ENCODE data around the gene ADK. TPM values are rescaled to one million over a fixed set of nuclear protein-coding genes. Genes with fewer than 3 reads are reported as not detected.

The ADK gene
- polyA plus RNA-seq, 1 experiment: 41.9 TPM

- H3K27me3 ChIP-seq (ENCODE audit: control insufficient read depth, insufficient read depth, low read length): no peaks in the 10 kb centered on the region
- ChIA-PET CTCF (no interaction called here), POLR2A (no interaction called here)
- no peak overlapping the region for H3K4me3 ChIP-seq (ENCODE audit: low read depth, low read length)
- DNase-seq (ENCODE audit: low read depth, low spot score): no peak
- no peak overlapping the region for H3K27ac ChIP-seq (ENCODE audit: low read depth, low read length)
- TF ChIP-seq, protein P1, sequence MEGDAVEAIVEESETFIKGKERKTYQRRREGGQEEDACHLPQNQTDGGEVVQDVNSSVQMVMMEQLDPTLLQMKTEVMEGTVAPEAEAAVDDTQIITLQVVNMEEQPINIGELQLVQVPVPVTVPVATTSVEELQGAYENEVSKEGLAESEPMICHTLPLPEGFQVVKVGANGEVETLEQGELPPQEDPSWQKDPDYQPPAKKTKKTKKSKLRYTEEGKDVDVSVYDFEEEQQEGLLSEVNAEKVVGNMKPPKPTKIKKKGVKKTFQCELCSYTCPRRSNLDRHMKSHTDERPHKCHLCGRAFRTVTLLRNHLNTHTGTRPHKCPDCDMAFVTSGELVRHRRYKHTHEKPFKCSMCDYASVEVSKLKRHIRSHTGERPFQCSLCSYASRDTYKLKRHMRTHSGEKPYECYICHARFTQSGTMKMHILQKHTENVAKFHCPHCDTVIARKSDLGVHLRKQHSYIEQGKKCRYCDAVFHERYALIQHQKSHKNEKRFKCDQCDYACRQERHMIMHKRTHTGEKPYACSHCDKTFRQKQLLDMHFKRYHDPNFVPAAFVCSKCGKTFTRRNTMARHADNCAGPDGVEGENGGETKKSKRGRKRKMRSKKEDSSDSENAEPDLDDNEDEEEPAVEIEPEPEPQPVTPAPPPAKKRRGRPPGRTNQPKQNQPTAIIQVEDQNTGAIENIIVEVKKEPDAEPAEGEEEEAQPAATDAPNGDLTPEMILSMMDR (IDR thresholded peaks at IDR 0.05; ENCODE audit: low read depth, low read length): no peak
- 0 out of 2 replicates have a peak, but pooled peaks cover 3% of the 10 kb centered on the region for H3K9me3 ChIP-seq (ENCODE audit: control insufficient read depth, insufficient read depth, low read length)
Measured at GRCh38 chr10:74623786-74624185, 472.8 kb downstream of the ADK start.

- H3K27me3 ChIP-seq (ENCODE audit: control insufficient read depth, insufficient read depth, low read length): no peaks in the 10 kb centered on the region
- TF ChIP-seq, protein P1 (IDR thresholded peaks at IDR 0.05; ENCODE audit: low read depth, low read length): no peak
- ChIA-PET POLR2A (no interaction called here), CTCF (no interaction called here)
- H3K4me3 ChIP-seq (ENCODE audit: low read depth, low read length): no peak overlapping the region
- DNase-seq (ENCODE audit: low read depth, low spot score): no peak
- H3K27ac ChIP-seq (ENCODE audit: low read depth, low read length): no peak overlapping the region
- H3K9me3 ChIP-seq (ENCODE audit: control insufficient read depth, insufficient read depth, low read length): no peaks in the 10 kb centered on the region
Measured at GRCh38 chr10:74624501-74624900, 473.5 kb downstream of the ADK start.

DNA sequence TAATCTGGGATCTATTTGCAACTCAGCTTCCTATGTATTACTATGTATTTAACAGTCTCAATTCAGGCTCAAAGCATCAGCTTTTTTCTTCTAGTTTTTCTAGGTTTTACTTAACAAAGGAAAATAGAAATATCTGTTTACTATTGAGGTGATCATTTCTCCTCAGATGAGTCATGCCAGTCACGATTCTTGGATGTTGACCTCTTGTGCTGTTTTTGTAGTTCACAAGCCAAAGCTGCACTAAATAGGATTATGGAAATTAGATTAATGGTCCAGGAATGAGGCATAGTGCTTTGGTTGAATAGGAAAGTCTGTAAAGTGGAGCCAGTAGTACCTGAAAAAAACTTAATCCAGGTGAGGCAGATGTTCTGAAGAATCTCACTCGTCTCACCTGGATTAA is 477.1 kb downstream of the ADK start:
- Histone ChIP-seq H3K4me3 (ENCODE audit: low read depth, low read length) (no peak overlapping the region), H3K9me3 (ENCODE audit: control insufficient read depth, insufficient read depth, low read length) (no peaks in the 10 kb centered on the region), H3K27me3 (ENCODE audit: control insufficient read depth, insufficient read depth, low read length) (no peaks in the 10 kb centered on the region), H3K27ac (ENCODE audit: low read depth, low read length) (no peak overlapping the region)
- ChIA-PET CTCF (interaction anchor here (0.9 kb wide), 1 partner anchor 11 kb away, joined by 3 read pairs; no protein-coding TSS in a partner anchor), POLR2A (no interaction called here)
- TF ChIP-seq, protein P1 (IDR thresholded peaks at IDR 0.05; ENCODE audit: low read depth, low read length): no peak
- no peak for DNase-seq (ENCODE audit: low read depth, low spot score)

- DNase-seq (ENCODE audit: low read depth, low spot score): no peak
- Histone ChIP-seq H3K9me3 (ENCODE audit: control insufficient read depth, insufficient read depth, low read length) (peaks cover 9% of the 10 kb centered on the region), H3K4me3 (ENCODE audit: low read depth, low read length) (no peak overlapping the region), H3K27ac (ENCODE audit: low read depth, low read length) (no peak overlapping the region), H3K27me3 (ENCODE audit: control insufficient read depth, insufficient read depth, low read length) (no peaks in the 10 kb centered on the region)
- TF ChIP-seq, protein P1 (IDR thresholded peaks at IDR 0.05; ENCODE audit: low read depth, low read length): no peak
- ChIA-PET POLR2A (no interaction called here), CTCF (no interaction called here)
Measured at GRCh38 chr10:74634995-74635536, 484.0 kb downstream of the ADK start.

GRCh38 chr10:74635655-74636054 is 484.6 kb downstream of the ADK start:
- no peak overlapping the region for H3K27ac ChIP-seq (ENCODE audit: low read depth, low read length)
- peaks cover 9% of the 10 kb centered on the region for H3K9me3 ChIP-seq (ENCODE audit: control insufficient read depth, insufficient read depth, low read length)
- ChIA-PET POLR2A (interaction anchor here (0.6 kb wide), 1 partner anchor 132 kb away, joined by 11 read pairs; no protein-coding TSS in a partner anchor), CTCF (no interaction called here)
- TF ChIP-seq, protein P1 (IDR thresholded peaks at IDR 0.05; ENCODE audit: low read depth, low read length): no peak
- no peak for DNase-seq (ENCODE audit: low read depth, low spot score)
- H3K27me3 ChIP-seq (ENCODE audit: control insufficient read depth, insufficient read depth, low read length): no peaks in the 10 kb centered on the region
- no peak overlapping the region for H3K4me3 ChIP-seq (ENCODE audit: low read depth, low read length)

All from AG04450 (cell line).